Esophagus (tissue), 2 donors: Measurements from ENCODE around the gene STRIT1. TPM values are rescaled to one million over a fixed set of nuclear protein-coding genes. Genes with fewer than 3 reads are reported as not detected.

Experiments used
- H3K27ac ChIP-seq, 2 donors: one replicate each; pipeline ENCODE4 v1.5.1; 2013; ENCODE audit warnings: low read depth in 2 of 2, mild to moderate bottlenecking in 2 of 2, inconsistent platforms in 1 of 2, low read length in 1 of 2, moderate library complexity in 1 of 2
- H3K27me3 ChIP-seq, 2 donors: one replicate each; pipeline ENCODE4 v1.6.1; 2013; ENCODE audit warnings: low read length in 2 of 2, control low read depth in 1 of 2, mild to moderate bottlenecking in 1 of 2; ENCODE audit not compliant: insufficient read depth in 2 of 2, control insufficient read depth in 1 of 2
- H3K36me3 ChIP-seq, 2 donors: one replicate each; pipeline ENCODE4 v1.6.1; 2013; ENCODE audit warnings: low read length in 1 of 2; ENCODE audit not compliant: control insufficient read depth in 2 of 2, insufficient read depth in 2 of 2
- H3K4me1 ChIP-seq, 2 donors: one replicate each; pipeline ENCODE4 v1.6.1; 2013; ENCODE audit warnings: low read length in 1 of 2; ENCODE audit not compliant: control insufficient read depth in 2 of 2, insufficient read depth in 2 of 2
- H3K4me3 ChIP-seq, 2 donors: one replicate each; pipeline ENCODE4 v1.5.1; 2013; ENCODE audit warnings: low read length in 2 of 2, mild to moderate bottlenecking in 2 of 2, low read depth in 1 of 2, moderate library complexity in 1 of 2
- H3K9me3 ChIP-seq, 2 donors: one replicate each; pipeline ENCODE4 v1.6.1; 2013; ENCODE audit warnings: mild to moderate bottlenecking in 2 of 2, low read depth in 1 of 2, low read length in 1 of 2, moderate library complexity in 1 of 2; ENCODE audit not compliant: control insufficient read depth in 2 of 2, insufficient read depth in 1 of 2
- whole genome bisulfite sequencing, 2 donors: extraction: QIAGEN DNeasy Blood & Tissue Kit; methylation state at CpG; one replicate each; pipeline ENCODE4 v1.1.7; 2013; 5-methylcytosine and 5-hydroxymethylcytosine counted together
- polyA plus RNA-seq, 2 donors: library from polyadenylated mRNA; stranded (reverse); fragments of 200-250 nt; gene quantifications; one replicate each; pipeline ENCODE4 v1.2.3, GENCODE V29; 2013
- donor health status: healthy with polysubstance abuse.
- donor health status: Bipolar disorder and iron deficiency.

Gene STRIT1
- polyA plus RNA-seq, 2 donors: 0.14 TPM; not detected in 1

GRCh38 chr3:155317211-155317610 is 23.7 kb upstream of the STRIT1 start:
- Histone ChIP-seq H3K27ac (no peak overlapping the region), H3K9me3 (no peaks in the 10 kb centered on the region), H3K36me3 (no peaks in the 10 kb centered on the region), H3K4me3 (no peak overlapping the region), H3K4me1 (no peaks in the 10 kb centered on the region), H3K27me3 (no peaks in the 10 kb centered on the region)
- 36 to 59% methylated on average over 1 of the region's 1 CpG for WGBS, 2 donors

- no peaks in the 10 kb centered on the region for H3K36me3 ChIP-seq
- no peaks in the 10 kb centered on the region for H3K27me3 ChIP-seq
- no peaks in the 10 kb centered on the region for H3K9me3 ChIP-seq
Observed at GRCh38 chr3:155316426-155316825, 22.9 kb upstream of the STRIT1 start.

GRCh38 chr3:155313916-155314315 is 20.4 kb upstream of the STRIT1 start:
- Histone ChIP-seq H3K4me1 (no peaks in the 10 kb centered on the region), H3K9me3 (no peaks in the 10 kb centered on the region), H3K27ac (no peak overlapping the region), H3K4me3 (no peak overlapping the region), H3K27me3 (no peaks in the 10 kb centered on the region), H3K36me3 (no peaks in the 10 kb centered on the region)
- WGBS, 2 donors: 86 to 87% methylated on average over 2 of the region's 2 CpGs

More at GRCh38 chr3:155316426-155316825, 22.9 kb upstream of the STRIT1 start:
- Histone ChIP-seq H3K27ac (no peak overlapping the region), H3K4me3 (no peak overlapping the region), H3K4me1 (no peaks in the 10 kb centered on the region)

GRCh38 chr3:155313300-155313699 is 19.8 kb upstream of the STRIT1 start:
- Histone ChIP-seq H3K4me3 (no peak overlapping the region), H3K36me3 (no peaks in the 10 kb centered on the region), H3K4me1 (no peaks in the 10 kb centered on the region), H3K27me3 (no peaks in the 10 kb centered on the region), H3K9me3 (no peaks in the 10 kb centered on the region), H3K27ac (no peak overlapping the region)

GRCh38 chr3:155312781-155313180 is 19.3 kb upstream of the STRIT1 start:
- H3K27ac ChIP-seq: no peak overlapping the region
- H3K27me3 ChIP-seq: no peaks in the 10 kb centered on the region
- no peak overlapping the region for H3K4me3 ChIP-seq
- no peaks in the 10 kb centered on the region for H3K9me3 ChIP-seq
- no peaks in the 10 kb centered on the region for H3K36me3 ChIP-seq
- WGBS, 2 donors: 38 to 46% methylated on average over 2 of the region's 2 CpGs
- no peaks in the 10 kb centered on the region for H3K4me1 ChIP-seq

GRCh38 chr3:155309581-155309980 is 16.1 kb upstream of the STRIT1 start:
- H3K27ac ChIP-seq: no peak overlapping the region
- 63 to 94% methylated on average over 28 of the region's 28 CpGs for WGBS, 2 donors
- H3K4me1 ChIP-seq: no peaks in the 10 kb centered on the region
- no peaks in the 10 kb centered on the region for H3K9me3 ChIP-seq
- no peaks in the 10 kb centered on the region for H3K36me3 ChIP-seq
- H3K27me3 ChIP-seq: no peaks in the 10 kb centered on the region
- no peak overlapping the region for H3K4me3 ChIP-seq

DNA sequence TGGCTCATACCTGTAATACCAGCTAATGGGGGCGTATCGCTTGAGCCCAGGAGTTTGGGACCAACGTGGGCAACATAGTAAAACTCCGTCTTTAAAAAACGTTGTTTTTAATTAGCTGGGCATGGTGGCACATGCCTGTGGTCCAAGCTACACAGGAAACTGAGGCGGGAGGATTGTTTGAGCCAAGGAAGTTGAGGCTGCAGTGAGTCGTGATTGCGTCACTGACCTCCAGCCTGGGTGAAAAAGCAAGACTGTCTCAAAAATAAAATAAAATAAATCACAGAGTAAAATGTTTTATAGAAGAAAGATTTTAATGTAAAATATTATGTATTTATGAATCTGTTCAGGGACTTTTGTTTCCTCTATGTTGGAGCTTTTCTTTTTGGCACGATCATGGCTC is 15.3 kb upstream of the STRIT1 start:
- WGBS, 2 donors: 78 to 79% methylated on average over 9 of the region's 9 CpGs

GRCh38 chr3:155307183-155307582 is 13.7 kb upstream of the STRIT1 start:
- WGBS, 2 donors: 91 to 93% methylated on average over 7 of the region's 7 CpGs
- Histone ChIP-seq H3K27ac (no peak overlapping the region), H3K27me3 (no peaks in the 10 kb centered on the region)

More for the DNA sequence above, 15.3 kb upstream of the STRIT1 start:
- no peak overlapping the region for H3K4me3 ChIP-seq
- no peaks in the 10 kb centered on the region for H3K36me3 ChIP-seq
- H3K4me1 ChIP-seq: no peaks in the 10 kb centered on the region
- H3K27ac ChIP-seq: no peak overlapping the region
- no peaks in the 10 kb centered on the region for H3K27me3 ChIP-seq
- no peaks in the 10 kb centered on the region for H3K9me3 ChIP-seq

DNA sequence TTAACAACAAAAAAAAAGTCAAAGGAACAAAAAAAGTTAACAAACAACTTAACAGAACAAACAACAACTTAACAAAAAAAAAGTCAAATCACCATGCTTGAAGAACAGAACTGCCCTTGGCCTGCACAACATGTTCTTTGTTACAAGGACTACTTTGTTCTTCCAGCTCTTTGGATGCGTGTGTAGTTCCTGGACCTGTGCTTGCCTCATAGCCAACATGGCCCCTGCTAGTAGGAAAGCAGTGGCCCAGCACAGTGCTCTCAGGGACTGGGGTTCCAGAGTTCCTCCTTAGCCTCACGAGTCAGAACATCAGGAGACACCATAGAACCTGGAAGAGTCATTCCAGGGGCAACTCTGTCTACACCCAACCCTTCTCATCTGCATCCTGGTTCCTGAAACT is 10.9 kb upstream of the STRIT1 start:
- Histone ChIP-seq H3K4me1 (no peaks in the 10 kb centered on the region), H3K27ac (no peak overlapping the region), H3K36me3 (no peaks in the 10 kb centered on the region), H3K4me3 (no peak overlapping the region), H3K9me3 (no peaks in the 10 kb centered on the region), H3K27me3 (no peaks in the 10 kb centered on the region)
- WGBS, 2 donors: 75 to 77% methylated on average over 2 of the region's 2 CpGs

More at GRCh38 chr3:155307183-155307582, 13.7 kb upstream of the STRIT1 start:
- Histone ChIP-seq H3K36me3 (no peaks in the 10 kb centered on the region), H3K4me3 (no peak overlapping the region), H3K9me3 (no peaks in the 10 kb centered on the region), H3K4me1 (no peaks in the 10 kb centered on the region)

DNA sequence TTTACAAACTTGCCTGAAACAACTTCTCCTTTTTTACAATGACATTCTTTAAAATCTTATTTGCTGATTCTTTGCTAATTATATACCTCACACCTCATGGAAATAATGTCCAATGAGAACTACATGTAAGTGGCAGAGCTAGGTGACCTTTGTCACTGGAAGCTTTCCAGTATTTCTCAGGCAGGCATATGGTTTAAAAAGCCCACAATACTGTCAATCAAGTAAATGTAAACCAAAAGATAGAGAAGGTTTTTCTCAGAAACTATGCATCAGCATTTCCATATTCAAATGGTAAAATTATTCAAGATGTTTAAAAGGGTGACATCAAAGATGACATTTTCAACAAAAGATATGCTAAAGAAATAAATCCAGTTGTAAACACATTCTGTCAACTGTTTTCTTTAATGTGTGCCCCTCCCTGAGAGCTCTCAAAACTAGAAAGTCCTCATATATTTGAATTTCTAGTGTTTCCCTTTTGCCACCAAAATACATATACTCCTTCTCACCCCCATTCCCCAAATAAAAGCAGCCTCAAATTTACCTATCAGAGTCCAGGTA is 10.1 kb upstream of the STRIT1 start:
- no peaks in the 10 kb centered on the region for H3K27me3 ChIP-seq
- H3K27ac ChIP-seq: no peak overlapping the region
- H3K36me3 ChIP-seq: no peaks in the 10 kb centered on the region
- no peaks in the 10 kb centered on the region for H3K9me3 ChIP-seq
- no peak overlapping the region for H3K4me3 ChIP-seq
- H3K4me1 ChIP-seq: no peaks in the 10 kb centered on the region
